ENCODE data around the gene HIBADH. TPM values are rescaled to one million over a fixed set of nuclear protein-coding genes. Genes with fewer than 3 reads are reported as not detected.
"Not testable (repeated sequence)": the region's sequence is repeated elsewhere in the genome, so short reads cannot be mapped to it uniquely, and the experiment has no call there.

HIBADH gene
- total RNA-seq, 1 donor from 2014 or later: 39.0 TPM

DNA sequence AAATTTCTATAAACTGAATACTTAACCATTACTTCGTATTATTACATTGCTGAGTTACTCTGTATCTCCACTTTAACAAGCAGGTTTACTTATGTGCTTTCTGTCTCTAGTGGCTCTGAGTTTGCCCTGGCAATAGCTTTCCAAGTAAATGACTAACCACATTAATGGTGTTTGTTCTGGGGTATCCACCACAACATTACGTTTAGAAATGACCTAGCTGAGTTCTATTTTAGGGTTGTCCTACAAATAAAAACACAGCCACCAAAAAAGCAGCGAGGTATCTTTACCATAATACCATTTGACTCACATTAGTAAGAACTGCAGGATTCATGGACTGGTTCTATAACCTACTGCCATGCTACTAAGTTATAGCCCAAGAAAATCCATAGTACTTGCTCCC is 83.1 kb downstream of the HIBADH start:
- TF ChIP-seq, protein P1, sequence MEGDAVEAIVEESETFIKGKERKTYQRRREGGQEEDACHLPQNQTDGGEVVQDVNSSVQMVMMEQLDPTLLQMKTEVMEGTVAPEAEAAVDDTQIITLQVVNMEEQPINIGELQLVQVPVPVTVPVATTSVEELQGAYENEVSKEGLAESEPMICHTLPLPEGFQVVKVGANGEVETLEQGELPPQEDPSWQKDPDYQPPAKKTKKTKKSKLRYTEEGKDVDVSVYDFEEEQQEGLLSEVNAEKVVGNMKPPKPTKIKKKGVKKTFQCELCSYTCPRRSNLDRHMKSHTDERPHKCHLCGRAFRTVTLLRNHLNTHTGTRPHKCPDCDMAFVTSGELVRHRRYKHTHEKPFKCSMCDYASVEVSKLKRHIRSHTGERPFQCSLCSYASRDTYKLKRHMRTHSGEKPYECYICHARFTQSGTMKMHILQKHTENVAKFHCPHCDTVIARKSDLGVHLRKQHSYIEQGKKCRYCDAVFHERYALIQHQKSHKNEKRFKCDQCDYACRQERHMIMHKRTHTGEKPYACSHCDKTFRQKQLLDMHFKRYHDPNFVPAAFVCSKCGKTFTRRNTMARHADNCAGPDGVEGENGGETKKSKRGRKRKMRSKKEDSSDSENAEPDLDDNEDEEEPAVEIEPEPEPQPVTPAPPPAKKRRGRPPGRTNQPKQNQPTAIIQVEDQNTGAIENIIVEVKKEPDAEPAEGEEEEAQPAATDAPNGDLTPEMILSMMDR (IDR thresholded peaks at IDR 0.05; ENCODE audit: insufficient read depth, low read length, severe bottlenecking): no peak
- Histone ChIP-seq H3K4me3 (ENCODE audit: low read depth, low read length) (no peak overlapping the region), H3K27me3 (ENCODE audit: control insufficient read depth, insufficient read depth, low read length) (no peaks in the 10 kb centered on the region), H3K36me3 (ENCODE audit: control insufficient read depth, insufficient read depth, low read length) (no peaks in the 10 kb centered on the region)
- FAIRE-seq (no peak), DNase-seq (ENCODE audit: low read depth) (no peak)

DNA sequence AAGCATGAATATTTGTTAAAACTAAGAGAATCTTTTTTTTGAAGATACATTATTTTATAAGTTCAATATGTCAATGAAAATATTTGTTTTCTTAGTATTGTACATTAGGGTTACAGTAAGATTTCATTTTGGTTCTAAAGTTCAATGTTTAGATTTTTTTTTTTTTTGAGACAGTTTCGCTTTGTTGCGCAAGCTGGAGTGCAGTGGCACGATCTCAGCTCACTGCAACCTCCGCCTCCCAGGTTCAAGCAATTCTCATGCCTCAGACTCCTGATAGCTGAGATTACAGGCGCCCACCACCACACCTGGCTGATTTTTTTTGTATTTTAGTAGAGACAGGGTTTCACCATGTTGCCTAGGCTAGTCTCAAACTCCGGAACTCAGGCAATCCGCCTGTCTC is 84.5 kb downstream of the HIBADH start:
- not testable (repeated sequence) for H3K27me3 ChIP-seq (ENCODE audit: control insufficient read depth, insufficient read depth, low read length); H3K36me3 ChIP-seq (ENCODE audit: control insufficient read depth, insufficient read depth, low read length); H3K4me3 ChIP-seq (ENCODE audit: low read depth, low read length); DNase-seq (ENCODE audit: low read depth); FAIRE-seq

GRCh38 chr7:27576360-27576944 is 86.2 kb downstream of the HIBADH start:
- FAIRE-seq (no peak), DNase-seq (ENCODE audit: low read depth) (peak; percentile 54)
- Histone ChIP-seq H3K27me3 (ENCODE audit: control insufficient read depth, insufficient read depth, low read length) (no peaks in the 10 kb centered on the region), H3K36me3 (ENCODE audit: control insufficient read depth, insufficient read depth, low read length) (no peaks in the 10 kb centered on the region), H3K4me3 (ENCODE audit: low read depth, low read length) (no peak overlapping the region)
- TF ChIP-seq, protein P1 (IDR thresholded peaks at IDR 0.05; ENCODE audit: insufficient read depth, low read length, severe bottlenecking): peak; percentile 23

DNA sequence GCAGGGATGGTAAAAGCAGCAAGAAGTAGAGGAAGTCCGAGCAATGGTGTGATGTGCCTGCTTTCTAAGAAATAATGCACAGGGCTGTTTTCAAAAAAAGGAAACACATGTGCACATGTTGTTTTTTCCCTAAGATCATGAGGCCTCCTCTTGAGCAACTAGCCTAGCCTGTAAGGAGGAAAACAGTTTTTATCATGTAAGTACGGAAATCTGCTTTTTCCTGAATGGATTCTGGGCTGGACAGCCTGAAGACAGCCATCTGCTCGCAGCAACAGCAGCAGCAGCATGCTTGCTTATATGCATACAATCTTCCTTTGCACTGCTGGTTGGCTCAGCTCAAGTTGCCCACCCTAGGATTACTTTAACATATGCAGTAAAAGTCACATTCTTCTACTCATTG is 87.1 kb downstream of the HIBADH start:
- DNase-seq (ENCODE audit: low read depth) (no peak), FAIRE-seq (no peak)
- Histone ChIP-seq H3K4me3 (ENCODE audit: low read depth, low read length) (no peak overlapping the region), H3K36me3 (ENCODE audit: control insufficient read depth, insufficient read depth, low read length) (no peaks in the 10 kb centered on the region), H3K27me3 (ENCODE audit: control insufficient read depth, insufficient read depth, low read length) (no peaks in the 10 kb centered on the region)
- TF ChIP-seq, protein P1 (IDR thresholded peaks at IDR 0.05; ENCODE audit: insufficient read depth, low read length, severe bottlenecking): no peak

DNA sequence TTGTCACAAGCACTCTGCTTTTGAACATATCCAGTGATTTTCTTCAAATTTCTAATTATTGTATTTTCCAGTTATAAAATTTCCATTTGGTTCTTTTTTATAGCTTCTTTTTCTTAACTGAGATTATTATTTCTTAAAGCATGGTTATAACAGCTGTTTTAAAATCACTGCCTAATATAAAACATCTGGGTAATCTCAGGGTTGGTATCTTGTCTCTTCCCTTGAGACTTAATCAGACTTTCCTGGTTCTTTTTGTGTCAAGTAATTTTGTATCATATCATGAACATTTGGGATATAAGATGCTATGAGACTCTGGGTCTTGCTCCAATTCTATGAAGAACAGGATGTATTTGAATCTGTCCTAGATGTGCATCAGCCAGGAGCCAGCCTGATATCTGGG is 93.6 kb downstream of the HIBADH start:
- Histone ChIP-seq H3K4me3 (ENCODE audit: low read depth, low read length) (no peak overlapping the region), H3K36me3 (ENCODE audit: control insufficient read depth, insufficient read depth, low read length) (no peaks in the 10 kb centered on the region), H3K27me3 (ENCODE audit: control insufficient read depth, insufficient read depth, low read length) (no peaks in the 10 kb centered on the region)
- TF ChIP-seq, protein P1 (IDR thresholded peaks at IDR 0.05; ENCODE audit: insufficient read depth, low read length, severe bottlenecking): no peak
- FAIRE-seq: no peak
- no peak for DNase-seq (ENCODE audit: low read depth)

- DNase-seq (ENCODE audit: low read depth): no peak
- FAIRE-seq: no peak
- H3K27me3 ChIP-seq (ENCODE audit: control insufficient read depth, insufficient read depth, low read length): no peaks in the 10 kb centered on the region
- H3K4me3 ChIP-seq (ENCODE audit: low read depth, low read length): no peak overlapping the region
- TF ChIP-seq, protein P1 (IDR thresholded peaks at IDR 0.05; ENCODE audit: insufficient read depth, low read length, severe bottlenecking): no peak
- H3K36me3 ChIP-seq (ENCODE audit: control insufficient read depth, insufficient read depth, low read length): no peaks in the 10 kb centered on the region
Measured at GRCh38 chr7:27567266-27567665, 95.4 kb downstream of the HIBADH start.
